Left cardiac atrium (tissue), 4 donors: ENCODE results near the gene ACSL6. TPM values are rescaled to one million over a fixed set of nuclear protein-coding genes. Genes with fewer than 3 reads are reported as not detected.
"Not testable (repeated sequence)": the region's sequence is repeated elsewhere in the genome, so short reads cannot be mapped to it uniquely, and the experiment has no call there.

Source experiments
- ATAC-seq, 2 donors: fragments of 200-7000 bp; cut with Tn5 transposase; one replicate each; pipeline ENCODE4 v1.9.1; 2020; ENCODE audit warnings: mild to moderate bottlenecking in 2 of 2, moderate library complexity in 2 of 2
- DNase-seq: peaks from one replicate; pipeline ENCODE4 v3.0.0-alpha.2; 2020
- intact Hi-C, 2 donors: fragments of 100-400 bp; cut with DNase I; formaldehyde crosslinking; loops; one replicate each; pipeline versions ENCODE4 v1.14.1 to v1.15.1; 2022 to 2023
- total RNA-seq, 2 donors: library from RNA; stranded (reverse); fragmentation: NEBNext Ultra II Directional; extraction: Animal tissue kit (Norgen Biotek cat#: 25700); gene quantifications; one replicate each; pipeline ENCODE4 v1.2.1, GENCODE V29; 2021
- donor health status: DM: no; HTN: yes; CAD: no.
- donor health status: DM: no; HTN: yes; CAD: no; lungs with severe emphysema.
- donor health status: DM: yes; HTN: yes; CAD: no.
- donor health status: Dilated cardiomyopathy.

Gene ACSL6
- total RNA-seq, 2 donors from 2014 or later, result 1.6 to 4.4 TPM

GRCh38 chr5:131902266-131902665, 109.2 kb downstream of the ACSL6 start:
- intact Hi-C loops, DNase-seq, ATAC-seq: not testable (repeated sequence)

Other genes with a start within 250 kb of the ACSL6 start
- 10 to 100 TPM; 23.5 to 24.2 TPM for gene FNIP1, start 214.6 kb downstream of the ACSL6 start, total RNA-seq
- gene MEIKIN, start 66.0 kb downstream of the ACSL6 start, total RNA-seq, result not detected
- gene IL3, start 49.0 kb upstream of the ACSL6 start, total RNA-seq, result not detected
- gene CSF2, start 62.1 kb upstream of the ACSL6 start, total RNA-seq, result not detected
- gene P4HA2, start 216.2 kb upstream of the ACSL6 start, total RNA-seq, result 10 to 100 TPM; 60.2 to 78.4 TPM
- 10 to 100 TPM; 12.4 to 38.5 TPM for gene PDLIM4, start 246.0 kb upstream of the ACSL6 start, total RNA-seq